SKM-1 (cell line): ENCODE data around the gene NACAD.

Source experiments
- DNase-seq: peaks from one replicate; lab custom pipeline; 2025; ENCODE audit not compliant: unreplicated experiment; lab: John Stamatoyannopoulos, UW

NACAD gene, protein sequence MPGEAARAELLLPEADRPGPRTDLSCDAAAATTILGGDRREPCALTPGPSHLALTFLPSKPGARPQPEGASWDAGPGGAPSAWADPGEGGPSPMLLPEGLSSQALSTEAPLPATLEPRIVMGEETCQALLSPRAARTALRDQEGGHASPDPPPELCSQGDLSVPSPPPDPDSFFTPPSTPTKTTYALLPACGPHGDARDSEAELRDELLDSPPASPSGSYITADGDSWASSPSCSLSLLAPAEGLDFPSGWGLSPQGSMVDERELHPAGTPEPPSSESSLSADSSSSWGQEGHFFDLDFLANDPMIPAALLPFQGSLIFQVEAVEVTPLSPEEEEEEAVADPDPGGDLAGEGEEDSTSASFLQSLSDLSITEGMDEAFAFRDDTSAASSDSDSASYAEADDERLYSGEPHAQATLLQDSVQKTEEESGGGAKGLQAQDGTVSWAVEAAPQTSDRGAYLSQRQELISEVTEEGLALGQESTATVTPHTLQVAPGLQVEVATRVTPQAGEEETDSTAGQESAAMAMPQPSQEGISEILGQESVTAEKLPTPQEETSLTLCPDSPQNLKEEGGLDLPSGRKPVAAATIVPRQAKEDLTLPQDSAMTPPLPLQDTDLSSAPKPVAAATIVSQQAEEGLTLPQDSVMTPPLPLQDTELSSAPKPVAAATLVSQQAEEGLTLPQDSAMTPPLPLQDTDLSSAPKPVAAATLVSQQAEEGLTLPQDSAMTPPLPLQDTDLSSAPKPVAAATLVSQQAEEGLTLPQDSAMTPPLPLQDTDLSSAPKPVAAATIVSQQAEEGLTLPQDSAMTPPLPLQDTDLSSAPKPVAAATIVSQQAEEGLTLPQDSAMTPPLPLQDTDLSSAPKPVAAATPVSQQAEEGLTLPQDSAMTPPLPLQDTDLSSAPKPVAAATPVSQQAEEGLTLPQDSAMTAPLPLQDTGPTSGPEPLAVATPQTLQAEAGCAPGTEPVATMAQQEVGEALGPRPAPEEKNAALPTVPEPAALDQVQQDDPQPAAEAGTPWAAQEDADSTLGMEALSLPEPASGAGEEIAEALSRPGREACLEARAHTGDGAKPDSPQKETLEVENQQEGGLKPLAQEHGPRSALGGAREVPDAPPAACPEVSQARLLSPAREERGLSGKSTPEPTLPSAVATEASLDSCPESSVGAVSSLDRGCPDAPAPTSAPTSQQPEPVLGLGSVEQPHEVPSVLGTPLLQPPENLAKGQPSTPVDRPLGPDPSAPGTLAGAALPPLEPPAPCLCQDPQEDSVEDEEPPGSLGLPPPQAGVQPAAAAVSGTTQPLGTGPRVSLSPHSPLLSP (N-terminal part only)

GRCh38 chr7:45088821-45089340 is at the start of gene NACAD:
NACAD (minus strand) TSS chr7:45088969; CDS start chr7:45088894, 75 bp downstream.
- no peak for DNase-seq

DNA sequence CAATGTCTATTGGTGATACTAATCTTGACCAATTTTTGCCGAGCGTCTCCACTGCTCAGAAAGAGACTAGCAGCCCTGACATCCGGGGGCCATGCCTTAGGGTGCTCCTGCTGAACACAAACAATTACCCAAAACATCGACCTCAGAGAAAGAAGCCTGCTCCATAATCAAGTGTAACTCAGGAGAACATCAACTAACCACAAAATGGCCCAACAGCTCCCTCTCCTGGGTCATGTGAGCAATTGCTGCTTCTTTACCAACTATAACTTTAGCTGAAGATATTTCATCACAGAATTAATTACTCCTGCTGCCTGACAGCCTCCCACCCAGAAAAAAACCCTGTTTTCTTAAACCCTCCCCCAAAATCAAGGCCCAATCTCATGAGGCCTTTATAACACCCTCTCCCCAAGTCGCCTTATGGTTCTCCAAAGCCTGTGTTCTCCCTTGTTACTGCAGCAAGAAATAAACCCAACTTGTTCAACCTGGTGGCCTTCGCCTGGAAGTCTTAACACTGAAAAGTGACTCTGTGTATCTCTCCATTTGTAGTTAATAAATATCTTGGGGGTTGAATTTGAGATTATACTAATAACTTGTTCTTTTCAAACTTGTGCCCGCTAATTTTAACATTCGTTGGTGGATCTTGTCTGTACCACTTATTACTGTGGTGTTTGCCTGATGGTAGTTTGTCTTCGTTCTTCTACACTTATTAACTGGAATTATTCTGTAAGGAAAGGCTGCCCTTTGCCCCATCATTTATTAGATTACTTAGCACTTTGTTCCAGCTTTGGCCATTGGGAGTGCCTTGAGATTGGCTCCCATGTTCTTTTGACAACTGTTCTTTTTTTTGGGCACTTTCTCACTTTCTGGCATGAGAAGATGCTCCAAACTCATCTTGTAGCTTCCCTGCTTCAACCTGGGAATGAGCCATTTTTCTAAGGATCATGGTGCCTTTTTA is 47.6 kb upstream of the NACAD start:
- DNase-seq = peak; percentile 59

- DNase-seq = no peak
Measured at GRCh38 chr7:45133877-45134276, 45.1 kb upstream of the NACAD start.

DNA sequence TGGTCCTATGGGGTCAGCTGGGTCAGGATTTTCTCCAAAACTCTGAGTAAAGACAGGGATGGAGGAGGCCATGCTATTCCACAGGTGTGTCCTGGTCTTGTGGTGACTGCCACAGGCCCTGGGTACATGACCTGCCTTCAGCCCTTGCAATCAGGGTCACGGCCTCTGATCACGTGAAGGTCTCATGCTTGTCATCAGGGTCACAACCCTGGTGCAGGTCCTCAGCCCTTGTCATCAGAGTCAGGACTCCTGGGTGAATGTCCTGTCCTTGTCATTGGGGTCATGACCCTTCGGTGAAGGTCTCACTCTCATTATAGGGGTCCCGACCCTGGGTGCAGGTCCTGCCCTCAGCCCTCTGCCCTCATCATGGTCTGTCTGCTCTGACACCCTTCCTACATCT is 44.6 kb upstream of the NACAD start:
- no peak for DNase-seq

DNA sequence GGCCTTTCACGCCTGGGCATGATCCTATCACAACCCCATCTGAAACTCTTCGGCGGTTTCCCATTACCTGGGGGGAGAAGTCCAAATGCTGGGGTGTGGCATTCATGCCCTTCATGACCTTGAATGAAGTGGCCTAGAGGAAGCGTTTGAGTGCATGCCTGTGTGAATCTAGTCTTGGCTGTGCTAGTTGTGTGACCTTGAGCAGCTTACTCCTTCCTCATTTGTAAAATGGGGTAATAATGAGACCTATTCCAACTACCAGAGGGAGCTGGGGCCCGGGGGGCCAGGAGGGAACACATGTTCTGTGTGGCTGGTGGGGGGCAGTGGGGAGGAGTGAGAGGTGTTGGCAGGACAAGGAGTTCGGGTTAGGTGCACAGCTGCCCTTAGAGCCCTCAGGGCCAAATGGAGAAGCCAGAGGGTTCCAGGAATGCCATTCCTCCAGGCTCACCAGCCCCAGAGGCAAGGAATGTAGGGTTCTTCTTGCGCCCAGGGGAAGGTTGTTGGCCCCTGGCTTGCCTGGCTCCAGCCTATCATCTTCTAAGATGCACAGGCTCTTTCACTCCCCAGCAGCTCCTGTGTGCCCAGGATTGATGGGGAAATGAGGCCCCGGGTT is 44.0 kb upstream of the NACAD start:
- no peak for DNase-seq

- no peak for DNase-seq
Measured at GRCh38 chr7:45131891-45132290, 43.1 kb upstream of the NACAD start.

DNA sequence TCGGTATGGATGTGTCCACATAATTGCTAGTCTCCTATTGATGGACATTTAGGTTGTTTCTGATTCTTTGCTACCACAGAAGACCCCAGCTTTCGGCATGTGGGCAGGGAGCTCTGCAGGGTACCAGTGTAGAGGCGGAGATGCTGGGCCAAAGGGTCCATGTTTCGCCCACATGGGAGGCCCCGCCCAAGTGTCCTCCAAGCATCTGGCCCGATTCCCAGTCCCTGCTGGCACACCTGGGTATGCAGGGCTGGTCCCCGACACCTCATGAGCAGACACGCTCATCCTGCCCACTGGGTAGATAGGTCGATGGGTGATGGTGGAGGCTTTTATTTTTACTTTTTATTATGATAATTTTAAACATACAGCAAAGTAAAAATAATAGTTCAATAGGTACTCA is 42.1 kb upstream of the NACAD start:
- DNase-seq = no peak

DNA sequence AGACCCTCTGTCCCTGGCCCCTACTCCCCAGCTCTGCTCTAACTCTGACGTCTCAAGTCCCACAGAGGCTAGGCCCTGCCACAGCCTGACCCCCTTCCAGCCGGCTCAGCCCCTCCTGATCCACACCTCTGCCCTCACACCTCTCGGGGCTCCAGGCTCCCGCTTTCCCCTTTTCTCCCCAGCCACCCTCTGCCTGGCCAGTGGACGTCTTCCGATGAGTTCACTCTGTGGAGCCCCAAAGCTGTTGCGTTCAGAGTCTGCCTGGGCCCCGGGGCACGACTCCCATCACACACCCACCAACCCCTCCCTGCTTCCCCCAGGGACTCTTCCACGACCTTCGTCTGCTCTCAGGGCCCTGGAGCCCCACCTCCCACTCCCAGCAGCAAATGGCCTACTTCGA is 41.1 kb upstream of the NACAD start:
- DNase-seq = no peak

- DNase-seq = no peak
Measured at GRCh38 chr7:45129181-45129800, 40.5 kb upstream of the NACAD start.

DNA sequence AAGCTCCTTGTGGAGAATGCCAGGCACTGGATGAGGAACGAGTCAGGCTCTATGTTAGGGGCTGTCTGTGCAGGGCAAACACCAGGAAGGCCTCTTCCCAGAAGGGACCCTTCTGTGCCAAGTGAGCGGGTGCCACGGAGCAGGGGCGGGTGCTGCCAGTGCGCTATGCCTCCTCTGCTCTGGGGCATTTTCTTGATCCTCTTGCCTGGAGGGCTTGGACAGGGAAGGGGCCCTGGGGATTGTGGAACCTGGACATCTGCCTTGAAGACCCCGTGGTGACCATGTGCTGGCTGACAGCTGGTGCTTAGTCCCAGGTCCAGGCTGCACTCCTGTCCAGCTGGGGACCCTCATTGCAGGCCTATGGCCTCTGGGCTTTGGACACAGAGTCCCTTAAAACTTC is 38.2 kb upstream of the NACAD start:
- DNase-seq = no peak

GRCh38 chr7:45126201-45126600 is 37.4 kb upstream of the NACAD start:
- no peak for DNase-seq

GRCh38 chr7:45125193-45125904 is 36.6 kb upstream of the NACAD start:
- DNase-seq = no peak

DNA sequence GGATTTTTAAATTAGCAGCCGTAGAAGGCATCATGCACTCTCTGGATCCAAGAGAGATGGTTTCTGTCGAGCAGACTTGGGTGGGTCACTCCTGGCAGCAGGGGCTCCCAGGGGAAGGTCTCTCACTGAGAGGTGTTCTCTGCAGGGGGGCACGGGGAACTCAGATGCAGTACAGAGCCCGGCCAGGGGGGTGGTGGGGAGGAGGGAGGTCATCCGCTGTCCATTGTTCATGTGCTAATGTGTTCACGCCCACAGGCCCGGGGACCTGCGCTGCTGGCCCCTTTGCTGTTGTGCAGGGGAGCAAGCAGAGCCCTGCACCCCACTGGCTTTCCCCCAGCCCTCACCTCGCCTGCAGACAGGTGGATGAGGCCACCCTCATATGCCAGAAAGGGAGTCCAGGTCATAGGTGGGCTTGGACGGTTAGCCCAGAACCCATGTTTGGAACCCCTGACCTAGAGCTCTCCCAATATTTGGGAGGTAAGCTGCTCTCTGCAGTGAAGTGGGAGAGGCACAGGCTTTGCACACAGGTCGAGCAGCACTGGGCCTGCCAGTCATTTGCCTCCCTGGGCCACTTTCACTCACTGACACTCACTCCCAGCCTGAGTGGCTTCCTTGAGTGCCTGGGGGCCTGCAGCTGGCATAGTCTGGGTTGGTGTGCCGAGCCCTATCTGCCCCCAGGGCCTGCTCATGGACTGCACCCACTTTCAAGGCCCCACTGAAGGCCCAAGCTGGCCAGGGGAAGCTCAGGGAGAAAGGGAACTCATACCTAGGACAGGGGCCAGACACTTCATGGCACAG is 35.3 kb upstream of the NACAD start:
- DNase-seq = no peak

GRCh38 chr7:45122975-45123860 is 34.4 kb upstream of the NACAD start:
- DNase-seq = no peak

GRCh38 chr7:45119550-45119949 is 30.8 kb upstream of the NACAD start:
- DNase-seq = no peak

GRCh38 chr7:45118889-45119331 is 30.1 kb upstream of the NACAD start:
- DNase-seq = no peak
